ENCODE measurements around the gene DNAJB9.

GRCh38 chr7:108529341-108529740 lies 40.3 kb upstream of the DNAJB9 start:
- TF ChIP-seq RUNX3 (IDR thresholded peaks at IDR 0.05; ENCODE audit: low read length) (no peak), SUZ12 (IDR thresholded peaks at IDR 0.05; ENCODE audit: unreplicated experiment) (no peak), ZBTB40 (IDR thresholded peaks at IDR 0.05; ENCODE audit: borderline replicate concordance) (no peak), SREBF2 (IDR thresholded peaks at IDR 0.05; ENCODE audit: low read length) (no peak), BCLAF1 (IDR thresholded peaks at IDR 0.05) (no peak), EZH2 (IDR thresholded peaks at IDR 0.05; ENCODE audit: borderline replicate concordance, control insufficient read depth, low read depth, low read length) (no peak), CEBPB (IDR thresholded peaks at IDR 0.05; ENCODE audit: borderline replicate concordance in 1 of 2, low read depth in 2 of 2, low read length in 2 of 2) (no peak), CTCF (IDR thresholded peaks at IDR 0.05 in 2 of 3, conservative IDR thresholded peaks at IDR 0.05 in 1 of 3; ENCODE audit: control insufficient read depth in 2 of 3, extremely low read depth in 1 of 3, insufficient read depth in 1 of 3, low read depth in 3 of 3, low read length in 3 of 3) (no peak), TAF1 (IDR thresholded peaks at IDR 0.05; ENCODE audit: borderline replicate concordance, low read depth, low read length) (no peak), POLR2A (IDR thresholded peaks at IDR 0.05; ENCODE audit: low read depth, low read length) (no peak), SMC3 (IDR thresholded peaks at IDR 0.05; ENCODE audit: borderline replicate concordance, low read length) (no peak), POLR2AphosphoS5 (IDR thresholded peaks at IDR 0.05; ENCODE audit: low read length) (no peak), BHLHE40 (IDR thresholded peaks at IDR 0.05; ENCODE audit: borderline replicate concordance in 1 of 2, low read depth in 2 of 2, low read length in 1 of 2) (no peak), ATF2 (IDR thresholded peaks at IDR 0.05; ENCODE audit: low read length) (no peak)
